AG09319 (cell line): ENCODE results near the gene DUOX1.
"Not testable (repeated sequence)": the region's sequence is repeated elsewhere in the genome, so short reads cannot be mapped to it uniquely, and the experiment has no call there.

ENCODE experiments used
- DNase-seq: peaks from one replicate; pipeline ENCODE4 v3.0.0-alpha.2; 2010; ENCODE audit warnings: low read depth; ENCODE audit errors: extremely low read depth
- TF ChIP-seq, protein P1 (sequence below): IDR thresholded peaks from 2 replicates; pipeline ENCODE4 v1.5.1; 2011; ENCODE audit warnings: low read depth, mild to moderate bottlenecking, inconsistent platforms, low read length, moderate library complexity

DUOX1 gene

DNA sequence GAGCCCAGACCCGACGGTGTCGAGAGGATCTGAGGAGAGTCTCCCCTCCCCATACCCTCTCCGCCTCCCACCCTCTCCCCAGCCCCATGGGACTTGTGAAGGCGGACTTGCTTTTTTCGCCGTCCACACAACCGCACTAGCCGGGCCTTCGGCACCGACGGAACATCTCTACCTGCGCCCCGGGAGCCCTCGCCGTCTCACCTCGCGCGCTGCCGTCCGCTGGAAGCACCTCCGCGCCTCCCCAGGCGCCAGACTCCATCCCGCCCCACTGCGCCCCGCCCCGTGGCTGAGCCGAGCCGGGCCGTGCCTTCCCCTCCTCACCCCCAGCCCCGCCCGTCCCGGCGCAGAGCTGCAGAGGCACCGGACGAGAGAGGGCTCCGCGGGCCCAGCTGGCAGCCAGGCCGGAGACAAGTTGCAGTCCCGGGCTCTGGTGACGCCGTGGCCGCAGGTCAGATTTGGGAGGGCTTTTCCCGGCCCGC lies at the start of gene DUOX1, which contains the start of gene DUOXA1:
TSS of gene DUOX1 (plus strand) at position 344 of the 479 bp plus-strand sequence. CDS start 1,973 bp downstream, outside the sequence.
TSS of gene DUOXA1 (minus strand) at position 229 of the 479 bp plus-strand sequence. CDS start 6,865 bp downstream, outside the sequence.
- no peak for DNase-seq
- TF ChIP-seq, protein P1, sequence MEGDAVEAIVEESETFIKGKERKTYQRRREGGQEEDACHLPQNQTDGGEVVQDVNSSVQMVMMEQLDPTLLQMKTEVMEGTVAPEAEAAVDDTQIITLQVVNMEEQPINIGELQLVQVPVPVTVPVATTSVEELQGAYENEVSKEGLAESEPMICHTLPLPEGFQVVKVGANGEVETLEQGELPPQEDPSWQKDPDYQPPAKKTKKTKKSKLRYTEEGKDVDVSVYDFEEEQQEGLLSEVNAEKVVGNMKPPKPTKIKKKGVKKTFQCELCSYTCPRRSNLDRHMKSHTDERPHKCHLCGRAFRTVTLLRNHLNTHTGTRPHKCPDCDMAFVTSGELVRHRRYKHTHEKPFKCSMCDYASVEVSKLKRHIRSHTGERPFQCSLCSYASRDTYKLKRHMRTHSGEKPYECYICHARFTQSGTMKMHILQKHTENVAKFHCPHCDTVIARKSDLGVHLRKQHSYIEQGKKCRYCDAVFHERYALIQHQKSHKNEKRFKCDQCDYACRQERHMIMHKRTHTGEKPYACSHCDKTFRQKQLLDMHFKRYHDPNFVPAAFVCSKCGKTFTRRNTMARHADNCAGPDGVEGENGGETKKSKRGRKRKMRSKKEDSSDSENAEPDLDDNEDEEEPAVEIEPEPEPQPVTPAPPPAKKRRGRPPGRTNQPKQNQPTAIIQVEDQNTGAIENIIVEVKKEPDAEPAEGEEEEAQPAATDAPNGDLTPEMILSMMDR, result no peak

DNA sequence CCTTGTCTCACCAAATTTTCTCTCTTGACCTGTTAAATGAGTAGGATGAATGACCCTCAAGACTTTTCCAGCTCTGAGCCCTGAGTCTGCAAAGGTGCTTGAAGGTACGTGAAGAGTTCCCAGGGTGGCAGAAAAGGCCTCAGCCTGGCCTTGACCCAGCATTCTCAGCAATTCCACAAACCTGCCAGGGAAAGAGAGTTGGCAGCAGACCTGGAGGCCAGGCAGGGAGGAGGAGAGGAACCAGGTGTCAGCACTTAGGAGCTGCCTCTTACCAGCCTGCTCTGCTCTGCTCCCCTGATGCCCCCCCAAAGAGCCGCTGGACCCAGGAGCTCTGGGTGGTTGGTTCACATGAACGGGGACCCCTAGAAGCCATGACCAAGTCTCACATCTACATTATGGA lies 49.2 kb upstream of the DUOX1 start:
- not testable (repeated sequence) for DNase-seq

DNA sequence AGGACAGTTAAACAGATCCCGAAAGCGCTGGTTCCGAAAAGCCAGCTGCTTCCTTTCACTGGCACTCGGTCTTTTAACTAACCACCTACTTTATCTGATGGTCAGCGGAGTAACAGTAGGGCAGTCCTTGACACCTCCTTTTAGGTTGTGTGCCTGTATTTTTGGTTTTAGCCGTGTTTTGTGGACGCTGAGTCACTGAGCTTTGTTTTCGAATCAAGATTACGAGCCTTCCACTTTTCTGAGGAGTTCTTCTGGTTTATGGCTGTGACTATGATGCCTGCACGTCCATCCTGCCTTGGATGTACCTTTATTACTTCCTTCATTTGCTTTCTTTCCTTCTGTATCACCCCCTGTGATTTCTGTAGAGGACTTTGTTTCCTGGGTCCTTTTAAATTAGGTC lies 47.4 kb upstream of the DUOX1 start:
- DNase-seq, result not testable (repeated sequence)

DNA sequence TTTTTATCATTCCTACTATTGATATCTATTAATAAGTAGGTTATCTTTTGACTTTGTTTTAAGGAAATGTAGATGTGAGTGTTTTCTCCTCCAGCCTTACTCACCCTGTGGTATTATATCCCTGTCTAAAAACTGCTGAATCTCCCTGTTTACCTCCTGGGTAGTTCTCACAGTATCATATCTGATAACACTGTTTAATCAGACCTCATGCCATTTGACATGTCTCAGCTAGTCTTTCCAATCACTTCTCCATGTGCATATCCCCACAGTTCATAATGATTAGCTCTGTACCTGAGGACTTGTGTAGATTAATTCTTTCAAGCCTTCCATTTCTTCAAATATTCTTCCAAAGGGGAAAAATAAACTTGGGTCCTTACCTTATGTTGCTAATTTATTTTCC lies 46.6 kb upstream of the DUOX1 start:
- TF ChIP-seq, protein P1, result no peak
- no peak for DNase-seq

DNA sequence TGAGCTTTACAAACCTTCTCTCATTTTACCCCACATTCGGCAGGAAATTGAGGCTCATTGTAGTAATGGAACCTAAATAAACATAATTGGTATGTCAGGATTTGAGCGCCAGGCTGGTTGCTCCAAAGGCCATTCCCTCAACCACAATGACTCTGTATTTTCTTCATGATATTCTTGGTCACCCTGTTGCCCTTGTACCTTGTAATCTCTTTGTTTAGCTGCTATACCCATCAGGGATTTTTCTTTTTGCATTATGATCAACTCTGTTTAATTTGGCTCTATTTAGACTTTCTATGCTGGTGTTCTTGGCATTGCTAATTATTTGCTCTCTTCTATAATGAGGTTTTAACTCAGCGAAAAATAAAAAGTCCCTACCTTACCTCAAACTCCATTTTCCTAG lies 45.6 kb upstream of the DUOX1 start:
- TF ChIP-seq, protein P1, result no peak
- no peak for DNase-seq

DNA sequence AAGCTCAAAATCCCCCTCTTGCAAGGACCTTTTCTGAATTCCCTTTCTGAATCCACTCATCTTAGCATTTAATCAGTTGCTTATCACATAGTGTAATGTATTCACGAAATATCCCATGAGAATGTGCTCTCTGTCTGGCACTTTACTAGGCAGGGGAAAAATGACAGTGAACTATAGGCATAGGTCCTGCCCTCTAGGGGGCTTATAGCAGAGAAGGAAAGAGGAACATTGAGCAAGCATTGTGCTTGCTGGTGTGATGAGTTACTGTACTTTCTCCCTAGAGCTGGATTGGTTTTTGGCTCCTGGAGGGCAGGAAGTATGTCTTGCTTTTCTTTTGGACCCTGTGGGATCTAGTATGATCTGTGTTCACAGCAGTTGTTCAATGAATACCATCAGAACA lies 42.3 kb upstream of the DUOX1 start:
- DNase-seq, result no peak

DNA sequence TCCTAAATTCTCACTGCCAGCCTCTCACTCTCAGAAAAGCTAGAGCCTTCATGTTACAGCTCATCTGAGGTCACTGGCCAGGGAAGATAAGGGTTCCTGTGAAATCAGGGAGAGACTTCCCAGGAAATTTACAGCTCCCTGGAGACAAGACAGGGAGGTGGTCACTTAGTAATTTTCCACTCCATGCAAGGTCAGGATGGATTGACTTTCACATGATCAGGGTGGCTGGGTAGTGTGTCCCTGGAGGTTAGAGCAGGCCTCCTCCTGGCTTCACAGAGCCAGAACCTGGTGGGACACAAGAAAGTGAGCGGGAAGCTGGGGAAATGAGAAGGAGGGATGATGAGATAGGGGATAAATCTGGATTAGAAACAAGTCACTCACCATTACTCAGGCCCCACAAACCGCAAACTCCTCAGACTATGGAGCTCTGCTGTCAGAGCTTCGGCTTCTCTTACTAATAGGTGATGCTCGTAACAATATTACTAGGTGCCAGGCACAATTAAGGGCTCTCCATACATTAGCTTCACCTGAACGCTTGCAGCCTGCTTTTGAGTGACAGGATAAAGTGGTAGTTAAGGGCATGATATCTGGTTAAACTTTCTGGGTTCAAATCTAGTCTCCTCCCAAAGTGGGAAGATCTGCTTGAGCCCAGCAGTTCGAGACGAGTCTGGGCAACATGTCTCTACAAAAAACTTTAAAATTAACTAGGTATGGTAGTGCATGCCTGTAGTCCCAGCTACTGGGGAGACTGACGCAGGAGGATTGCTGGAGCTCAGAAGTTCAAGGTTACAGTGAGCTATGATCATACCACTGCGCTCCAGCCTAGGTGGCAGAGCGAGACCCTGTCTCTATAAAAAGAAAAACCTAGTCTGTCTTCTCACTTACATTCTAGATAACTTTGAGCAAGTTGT lies 40.7 kb upstream of the DUOX1 start:
- TF ChIP-seq, protein P1, result no peak
- no peak for DNase-seq

More for the DNA sequence above, 42.3 kb upstream of the DUOX1 start:
- TF ChIP-seq, protein P1, result no peak

DNA sequence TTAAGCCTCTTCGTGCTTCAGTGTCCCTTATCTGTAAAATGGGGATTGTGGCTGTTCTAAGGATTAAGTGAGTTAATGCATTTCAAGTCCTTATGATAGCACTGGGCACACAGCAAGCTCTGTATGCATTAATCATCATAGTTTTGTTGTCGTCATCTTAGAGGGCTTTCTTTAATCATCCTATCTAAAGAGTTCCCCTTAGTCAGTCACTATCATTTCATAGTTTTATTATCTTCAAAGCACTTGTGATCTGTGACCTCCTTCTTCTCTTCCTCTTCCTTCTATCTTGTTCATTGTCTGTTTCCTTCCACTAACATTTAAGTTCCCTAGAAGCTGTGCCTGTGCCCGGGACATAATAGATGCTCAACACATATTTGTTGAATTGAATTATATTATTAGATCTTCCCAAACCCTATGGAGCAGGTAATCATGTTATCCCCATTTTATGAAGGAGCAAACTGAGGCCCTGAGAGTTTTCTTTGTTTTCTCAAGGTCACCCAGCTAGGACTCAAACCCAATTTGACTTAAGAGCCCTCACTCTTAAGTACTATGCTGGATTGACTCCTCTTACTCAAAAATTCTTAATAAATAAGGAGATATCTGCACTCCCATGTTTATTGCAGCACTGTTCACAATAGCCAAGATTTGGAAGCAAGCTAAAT lies 40.0 kb upstream of the DUOX1 start:
- TF ChIP-seq, protein P1, result no peak
- no peak for DNase-seq
